Ovary (tissue), 9 donors: ENCODE measurements around the gene ATAD3B. TPM values are rescaled to one million over a fixed set of nuclear protein-coding genes. Genes with fewer than 3 reads are reported as not detected.
"Not testable (repeated sequence)": the region's sequence is repeated elsewhere in the genome, so short reads cannot be mapped to it uniquely, and the experiment has no call there.

Experiments used
- DNase-seq, 5 donors: peaks; one replicate each; pipeline ENCODE4 v3.0.0-alpha.2; 2019 to 2020
- H3K27ac ChIP-seq, 2 donors: fragments of 200-600 bp; one replicate each; pipeline versions ENCODE4 v1.5.1 to v1.8.0; 2019 to 2022
- H3K27me3 ChIP-seq: fragments of 200-600 bp; one replicate; pipeline ENCODE4 v1.8.0; 2022
- H3K36me3 ChIP-seq: fragments of 200-600 bp; sonication (generic); one replicate; pipeline ENCODE4 v1.5.1; 2019
- H3K4me1 ChIP-seq: one replicate; pipeline ENCODE4 v1.8.1; 2013; ENCODE audit warnings: mild to moderate bottlenecking, moderate library complexity; ENCODE audit not compliant: insufficient read depth
- H3K4me3 ChIP-seq: fragments of 200-600 bp; sonication (generic); one replicate; pipeline ENCODE4 v1.5.1; 2017
- H3K9me3 ChIP-seq, 2 donors: fragments of 200-600 bp in 1 of 2; sonication (generic) in 1 of 2; one replicate each; pipeline versions ENCODE4 v1.5.1 to v1.8.1; 2013 to 2019; ENCODE audit warnings: mild to moderate bottlenecking in 1 of 2, moderate library complexity in 1 of 2
- EP300 ChIP-seq: sonication (generic); formaldehyde crosslinking; IDR thresholded peaks from one replicate; pipeline ENCODE4 v1.6.1; 2017; ENCODE audit warnings: antibody characterized with exemption
- POLR2A ChIP-seq: fragments of 450-650 bp; IDR thresholded peaks from one replicate; pipeline ENCODE4 v1.6.1; 2017; ENCODE audit warnings: antibody characterized with exemption, mild to moderate bottlenecking, moderate library complexity
- WGBS, 3 donors: extraction: QIAGEN DNeasy Blood & Tissue Kit in 1 of 3; methylation state at CpG; one replicate each; pipeline versions ENCODE4 v1.1.5 to v1.1.7; 2013 to 2017; 5-methylcytosine and 5-hydroxymethylcytosine counted together
- intact Hi-C, 4 donors: fragments of 100-400 bp; cut with DNase I; formaldehyde crosslinking; loops; one replicate each; pipeline versions ENCODE4 v1.11.0 to v1.15.1; 2022 to 2023
- polyA plus RNA-seq, 2 donors: library from polyadenylated mRNA; stranded (reverse); fragments of 200-250 nt in 1 of 2; fragments of 350-450 nt in 1 of 2; fragmentation: Illumina TruSeq in 1 of 2; extraction: RNeasy Lipid Tissue Mini Kit (QIAGEN cat#74804) in 1 of 2; gene quantifications; one replicate each; pipeline ENCODE4 v1.2.3, GENCODE V29; 2013 to 2014
- total RNA-seq, 7 donors: library from RNA; depleted of rRNA in 2 of 7; stranded (reverse); fragments of >200 nt in 2 of 7; fragmentation: NEBNext Ultra II Directional in 3 of 7; extraction: Animal tissue kit (Norgen Biotek cat#: 25700) in 3 of 7; gene quantifications; one replicate each; pipeline versions ENCODE4 v1.1.0 to v1.2.4, GENCODE V29; 2016 to 2023
- TF ChIP-seq, protein P1 (sequence below), 3 donors: fragments of 450-650 bp in 2 of 3; fragments of 200-600 bp in 1 of 3; IDR thresholded peaks; one replicate each; pipeline versions ENCODE4 v1.5.1 to v1.8.0; 2016 to 2022; ENCODE audit warnings: antibody characterized with exemption in 3 of 3, mild to moderate bottlenecking in 1 of 3
- donor health status: DM: no; HTN: no; CAD: no; lungs with moderate emphysema.
- donor health status: DM: no; HTN: no; CAD: no.
- donor health status: Bipolar disorder and iron deficiency.
- donor health status: DM: yes; HTN: yes; CAD: no.
- donor health status: DM: no; HTN: no; CAD: no.
- donor health status: DM: yes; HTN: yes; CAD: no.

The ATAD3B gene
- total and polyA plus RNA-seq, 9 donors = 1.0 to 26.5 (median 19.1) TPM

DNA sequence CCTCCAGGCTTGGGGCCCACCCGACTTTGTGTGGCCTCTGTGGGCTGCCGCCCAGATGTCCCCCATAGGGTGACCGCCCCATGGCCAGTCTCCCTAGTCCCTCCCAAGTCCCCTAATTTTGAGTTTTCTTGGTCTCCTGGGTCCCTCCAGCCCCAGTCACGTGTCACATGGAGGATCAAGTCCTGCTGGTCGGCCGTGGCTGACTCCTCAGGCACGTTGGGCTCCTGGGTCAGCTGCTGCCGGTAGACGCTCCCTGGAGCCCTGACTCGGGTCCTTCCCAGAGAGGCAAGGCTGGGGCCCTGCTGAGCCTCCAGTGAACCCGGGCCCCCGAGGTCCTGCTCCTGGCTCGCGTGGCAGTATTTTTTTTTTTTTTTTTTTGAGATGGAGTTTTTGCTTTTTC, 11.9 kb upstream of the ATAD3B start:
- H3K9me3 ChIP-seq, H3K4me3 ChIP-seq, H3K27me3 ChIP-seq, H3K4me1 ChIP-seq, H3K36me3 ChIP-seq, DNase-seq, H3K27ac ChIP-seq, intact Hi-C loops: not testable (repeated sequence)
- WGBS, 3 donors = 87% methylated on average over 13 to 14 of the region's 14 CpGs

DNA sequence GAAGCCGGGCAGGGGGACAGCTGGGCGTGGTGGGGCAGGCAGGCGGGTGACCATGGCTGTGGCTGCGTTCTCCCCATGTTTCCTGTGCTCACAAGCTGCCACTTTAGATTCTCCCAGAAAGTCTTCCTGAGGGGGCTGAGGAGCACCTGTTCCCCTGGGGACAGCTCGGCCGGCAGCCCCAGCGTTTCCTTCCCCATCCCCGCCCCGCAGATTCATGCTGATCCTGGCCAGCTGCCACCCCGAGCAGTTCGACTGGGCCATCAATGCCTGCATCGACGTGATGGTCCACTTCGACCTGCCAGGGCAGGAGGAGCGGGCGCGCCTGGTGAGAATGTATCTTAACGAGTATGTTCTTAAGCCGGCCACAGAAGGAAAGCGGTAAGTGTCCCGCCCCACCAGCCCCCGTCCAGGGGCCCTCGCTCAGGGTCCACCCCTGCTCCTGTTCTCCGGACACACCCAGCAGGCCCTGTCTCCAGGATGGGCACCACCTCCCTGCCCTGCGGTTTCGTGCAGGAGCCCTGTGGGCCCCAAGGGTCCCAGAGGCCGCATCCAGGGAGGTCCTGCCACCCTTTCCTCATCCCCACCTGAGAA, 10.9 kb upstream of the ATAD3B start:
- H3K4me1 ChIP-seq = peaks cover 4% of the 10 kb centered on the region
- no peak overlapping the region for H3K27ac ChIP-seq
- intact Hi-C loops = no loop called here
- no peaks in the 10 kb centered on the region for H3K27me3 ChIP-seq
- WGBS, 3 donors = 78 to 86% (median 79%) methylated on average over 26 to 27 of the region's 27 CpGs
- DNase-seq = no peak
- TF ChIP-seq EP300 = no peak
- TF ChIP-seq, protein P1, sequence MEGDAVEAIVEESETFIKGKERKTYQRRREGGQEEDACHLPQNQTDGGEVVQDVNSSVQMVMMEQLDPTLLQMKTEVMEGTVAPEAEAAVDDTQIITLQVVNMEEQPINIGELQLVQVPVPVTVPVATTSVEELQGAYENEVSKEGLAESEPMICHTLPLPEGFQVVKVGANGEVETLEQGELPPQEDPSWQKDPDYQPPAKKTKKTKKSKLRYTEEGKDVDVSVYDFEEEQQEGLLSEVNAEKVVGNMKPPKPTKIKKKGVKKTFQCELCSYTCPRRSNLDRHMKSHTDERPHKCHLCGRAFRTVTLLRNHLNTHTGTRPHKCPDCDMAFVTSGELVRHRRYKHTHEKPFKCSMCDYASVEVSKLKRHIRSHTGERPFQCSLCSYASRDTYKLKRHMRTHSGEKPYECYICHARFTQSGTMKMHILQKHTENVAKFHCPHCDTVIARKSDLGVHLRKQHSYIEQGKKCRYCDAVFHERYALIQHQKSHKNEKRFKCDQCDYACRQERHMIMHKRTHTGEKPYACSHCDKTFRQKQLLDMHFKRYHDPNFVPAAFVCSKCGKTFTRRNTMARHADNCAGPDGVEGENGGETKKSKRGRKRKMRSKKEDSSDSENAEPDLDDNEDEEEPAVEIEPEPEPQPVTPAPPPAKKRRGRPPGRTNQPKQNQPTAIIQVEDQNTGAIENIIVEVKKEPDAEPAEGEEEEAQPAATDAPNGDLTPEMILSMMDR (IDR thresholded peaks at IDR 0.05) = no peak
- TF ChIP-seq POLR2A = no peak
- H3K9me3 ChIP-seq = no peaks in the 10 kb centered on the region
- no peak overlapping the region for H3K4me3 ChIP-seq
- no peaks in the 10 kb centered on the region for H3K36me3 ChIP-seq

GRCh38 chr1:1461721-1462317, 9.7 kb upstream of the ATAD3B start:
- no peak for DNase-seq
- peaks cover 4% of the 10 kb centered on the region for H3K4me1 ChIP-seq
- no peaks in the 10 kb centered on the region for H3K9me3 ChIP-seq
- intact Hi-C loops = no loop called here
- H3K4me3 ChIP-seq = no peak overlapping the region
- H3K36me3 ChIP-seq = no peaks in the 10 kb centered on the region
- TF ChIP-seq, protein P1 (IDR thresholded peaks at IDR 0.05) = no peak
- TF ChIP-seq POLR2A (no peak), EP300 (no peak)
- no peaks in the 10 kb centered on the region for H3K27me3 ChIP-seq
- no peak overlapping the region for H3K27ac ChIP-seq
- WGBS, 3 donors = 57 to 69% (median 58%) methylated on average over 18 of the region's 18 CpGs

GRCh38 chr1:1462318-1462966, 9.1 kb upstream of the ATAD3B start:
- no peak for TF ChIP-seq POLR2A
- TF ChIP-seq, protein P1 (IDR thresholded peaks at IDR 0.05) = no peak
- no peak overlapping the region for H3K4me3 ChIP-seq
- intact Hi-C loops = no loop called here

DNA sequence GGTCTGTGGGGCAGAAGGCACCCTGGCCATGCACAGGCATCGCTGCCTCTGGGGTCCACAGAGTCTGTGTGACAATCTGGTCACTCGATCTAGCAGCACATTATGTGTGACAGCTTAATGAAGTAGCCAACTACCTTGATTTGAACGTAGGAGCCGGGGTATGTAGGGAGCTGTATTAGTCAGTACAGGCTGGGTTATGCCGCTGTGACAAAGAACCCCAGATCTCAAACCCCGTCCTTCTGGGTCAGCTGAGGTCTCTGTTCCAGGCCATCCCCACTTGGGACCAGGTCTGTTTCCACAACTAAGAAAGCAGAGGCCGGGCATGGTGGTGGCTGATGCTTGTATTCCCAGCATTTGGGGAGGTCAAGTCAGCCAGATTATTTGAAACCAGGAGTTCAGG, 8.3 kb upstream of the ATAD3B start:
- H3K4me1 ChIP-seq = peaks cover 4% of the 10 kb centered on the region
- H3K4me3 ChIP-seq = no peak overlapping the region
- no peaks in the 10 kb centered on the region for H3K36me3 ChIP-seq
- H3K27ac ChIP-seq = no peak overlapping the region
- H3K27me3 ChIP-seq = no peaks in the 10 kb centered on the region
- no peak for DNase-seq
- WGBS, 3 donors = 89 to 93% (median 92%) methylated on average over 7 of the region's 7 CpGs
- TF ChIP-seq, protein P1 (IDR thresholded peaks at IDR 0.05) = no peak
- no peak for TF ChIP-seq EP300
- intact Hi-C loops = no loop called here
- H3K9me3 ChIP-seq = no peaks in the 10 kb centered on the region

More at GRCh38 chr1:1462318-1462966, 9.1 kb upstream of the ATAD3B start:
- H3K9me3 ChIP-seq = no peaks in the 10 kb centered on the region
- H3K36me3 ChIP-seq = no peaks in the 10 kb centered on the region
- H3K4me1 ChIP-seq = peaks cover 4% of the 10 kb centered on the region
- H3K27me3 ChIP-seq = no peaks in the 10 kb centered on the region
- no peak overlapping the region for H3K27ac ChIP-seq
- 20 to 35% (median 23%) methylated on average over 20 to 26 of the region's 26 CpGs for WGBS, 3 donors
- peak; percentile 54 to 80 (median 74) for DNase-seq

GRCh38 chr1:1468196-1468985, 3.2 kb upstream of the ATAD3B start:
- H3K9me3 ChIP-seq, intact Hi-C loops, DNase-seq, H3K36me3 ChIP-seq, H3K4me3 ChIP-seq, H3K27ac ChIP-seq, H3K27me3 ChIP-seq, H3K4me1 ChIP-seq: not testable (repeated sequence)
- WGBS, 3 donors = 72 to 82% (median 74%) methylated on average over 33 to 37 of the region's 44 CpGs
